ENCODE measurements around the gene LINGO1. TPM values are rescaled to one million over a fixed set of nuclear protein-coding genes. Genes with fewer than 3 reads are reported as not detected.

LINGO1 gene
- total RNA-seq, 1 experiment from 2014 or later: not detected

DNA sequence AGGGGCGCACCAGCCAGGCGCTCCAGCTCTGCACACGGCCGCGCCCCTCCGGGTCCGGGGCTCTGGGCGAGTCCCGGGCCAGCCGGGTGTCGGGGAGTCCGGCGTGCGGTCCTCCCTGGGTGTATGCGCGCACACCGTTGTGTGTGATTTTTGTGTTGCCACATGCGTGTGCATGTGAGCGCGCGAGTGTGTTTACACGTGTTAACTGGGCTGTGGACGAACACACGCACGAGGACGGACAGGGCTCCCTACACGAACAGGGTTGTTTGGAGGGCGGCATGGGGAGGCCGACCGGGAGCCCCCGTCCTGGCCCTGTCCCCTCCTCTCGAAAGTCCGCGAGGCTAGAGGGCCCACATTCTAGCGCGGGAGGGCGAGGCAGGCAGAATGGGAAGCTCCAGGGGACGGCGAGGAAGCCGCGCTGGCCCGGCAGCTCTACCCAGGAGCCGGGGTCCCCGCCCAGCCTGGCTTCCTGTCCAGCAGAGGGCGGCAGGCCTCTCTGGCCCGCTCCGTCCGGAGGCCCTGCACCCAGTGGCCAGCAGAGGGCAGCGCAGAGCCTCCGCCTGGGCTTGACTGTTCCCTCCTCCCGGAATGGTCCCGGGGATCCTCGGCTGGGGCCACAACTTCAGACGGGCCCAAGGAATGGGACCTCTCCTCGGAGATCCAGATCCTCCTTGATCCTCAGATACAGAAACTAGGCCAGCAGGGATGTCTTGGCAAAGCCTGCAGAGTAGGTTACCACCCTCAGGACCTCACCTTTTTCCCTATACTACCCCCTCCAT, 611 bp upstream of the LINGO1 start:
- DNase-seq (ENCODE audit: low read depth): peak; percentile 74

DNA sequence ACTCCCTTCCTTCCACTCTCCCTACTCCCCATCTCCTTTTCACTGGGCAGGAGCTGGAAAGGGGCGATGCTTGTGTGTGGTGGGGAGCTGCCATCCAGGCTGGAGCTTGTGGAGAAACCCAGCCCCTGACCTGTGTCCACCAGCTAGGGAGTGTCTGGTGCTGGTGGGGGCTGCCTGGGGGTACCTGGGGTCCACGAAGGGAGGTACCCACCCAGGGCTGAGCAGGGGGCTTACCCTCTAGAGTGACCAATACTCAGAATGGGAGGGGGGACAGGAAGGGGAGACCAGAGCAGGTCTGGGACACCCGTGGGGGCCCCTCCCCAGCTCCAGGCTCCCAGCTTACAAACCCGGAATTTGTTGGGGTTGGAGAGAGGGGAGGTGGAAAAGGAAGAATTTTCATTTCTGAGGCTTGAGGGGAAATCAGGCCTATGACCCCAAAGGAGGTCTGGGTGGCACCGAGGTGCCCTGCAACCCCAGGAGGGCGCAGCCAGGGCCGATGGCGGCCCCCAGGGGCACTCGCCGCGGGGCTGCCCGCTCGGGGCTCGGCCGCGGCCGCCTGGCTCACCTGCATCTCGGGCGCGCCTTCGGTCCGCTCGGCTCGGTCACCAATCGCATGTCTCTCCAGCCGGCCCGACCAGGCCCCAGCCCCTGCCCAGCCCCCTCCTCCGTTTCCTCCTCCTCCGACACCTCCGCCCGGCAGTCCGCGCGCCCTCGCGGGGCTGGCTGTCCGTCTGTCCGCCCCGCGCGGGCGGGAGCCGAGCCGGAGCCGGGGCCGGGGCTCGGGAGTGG, 773 bp downstream of the LINGO1 start:
- DNase-seq (ENCODE audit: low read depth): no peak

GRCh38 chr15:77630956-77631744, 1.6 kb downstream of the LINGO1 start:
- DNase-seq (ENCODE audit: low read depth): peak; percentile 15

- DNase-seq (ENCODE audit: low read depth): no peak
Observed at GRCh38 chr15:77630056-77630455, 2.7 kb downstream of the LINGO1 start.

GRCh38 chr15:77629070-77630030, 3.4 kb downstream of the LINGO1 start:
- DNase-seq (ENCODE audit: low read depth): no peak

DNA sequence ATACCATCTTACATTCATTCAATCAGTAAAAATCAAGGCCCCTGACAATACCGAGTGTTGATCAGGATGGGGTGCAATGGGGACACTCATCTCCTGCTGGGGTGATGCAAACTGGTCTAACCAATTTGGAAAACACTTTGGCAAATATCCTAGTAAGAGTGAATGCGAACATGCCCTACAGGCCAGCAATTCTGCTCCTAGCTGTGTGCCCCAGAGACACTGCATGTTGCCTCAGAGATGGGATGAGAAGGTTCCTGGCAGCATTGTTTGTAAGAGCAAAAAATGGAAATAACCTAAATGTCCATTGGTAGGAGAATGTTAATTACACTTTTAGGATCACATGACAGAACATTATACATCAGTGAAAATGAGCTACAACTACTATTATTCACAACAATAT, 4.7 kb downstream of the LINGO1 start:
- DNase-seq (ENCODE audit: low read depth): no peak

- no peak for DNase-seq (ENCODE audit: low read depth)
Observed at GRCh38 chr15:77627581-77627980, 5.1 kb downstream of the LINGO1 start.

DNA sequence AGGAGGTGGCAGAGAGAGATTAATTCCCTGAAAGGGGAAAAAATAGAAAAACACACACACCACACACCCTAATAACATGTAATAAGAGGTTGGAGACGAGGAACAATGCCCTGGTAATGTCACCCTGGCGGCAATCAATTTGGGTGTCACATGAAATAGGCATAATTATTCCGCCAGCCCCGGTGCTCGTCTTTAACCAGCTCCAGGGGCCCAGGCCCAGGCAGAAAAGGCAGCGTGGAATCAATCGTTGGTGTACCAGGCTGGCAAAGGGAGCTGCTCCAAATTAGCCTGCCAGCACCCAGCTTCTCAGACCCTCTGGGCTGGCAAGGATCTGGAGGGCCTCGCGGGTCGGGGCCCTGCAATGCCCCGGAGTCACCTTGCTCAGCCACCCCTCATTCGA, 5.6 kb downstream of the LINGO1 start:
- no peak for DNase-seq (ENCODE audit: low read depth)

DNA sequence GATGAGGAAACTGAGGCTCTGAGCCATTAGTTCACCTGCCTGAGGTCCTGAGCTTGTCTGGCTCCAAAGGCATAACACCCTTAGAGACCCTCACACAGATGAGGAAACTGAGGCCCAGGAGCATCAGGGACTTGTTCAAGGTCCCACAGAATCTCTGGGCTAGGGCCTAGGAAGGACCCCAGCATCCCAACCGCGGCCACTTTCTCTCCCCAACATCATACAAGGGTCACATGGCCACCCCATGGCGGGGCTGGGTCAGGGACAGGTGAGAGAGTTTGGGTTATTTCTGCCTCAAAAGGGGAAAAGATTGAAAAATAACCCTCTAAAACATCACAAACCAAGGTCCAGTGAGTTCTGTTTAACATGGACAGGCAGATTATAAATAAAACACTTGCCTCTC, 6.7 kb downstream of the LINGO1 start:
- DNase-seq (ENCODE audit: low read depth): no peak

- DNase-seq (ENCODE audit: low read depth): no peak
Observed at GRCh38 chr15:77625376-77625775, 7.3 kb downstream of the LINGO1 start.

DNA sequence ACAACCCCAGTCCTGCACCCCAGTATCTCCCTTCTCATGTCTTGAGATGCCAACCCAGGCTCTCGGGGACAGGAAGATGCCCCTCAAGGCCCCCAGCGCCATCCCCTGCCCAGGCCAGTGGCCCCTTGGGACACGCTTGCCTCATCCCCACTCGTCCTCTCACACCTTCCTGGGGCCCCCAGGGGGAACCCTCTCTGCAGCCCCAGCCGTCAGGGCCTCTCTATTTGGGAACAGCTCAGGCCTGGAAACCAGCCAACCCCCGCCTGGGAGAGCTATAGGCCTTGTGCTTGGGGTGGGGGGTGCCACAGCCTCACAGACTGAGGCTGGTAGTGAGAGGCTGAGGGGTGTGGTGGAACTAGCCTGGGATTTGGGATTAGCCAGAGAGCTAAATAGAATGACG, 7.8 kb downstream of the LINGO1 start:
- no peak for DNase-seq (ENCODE audit: low read depth)

DNA sequence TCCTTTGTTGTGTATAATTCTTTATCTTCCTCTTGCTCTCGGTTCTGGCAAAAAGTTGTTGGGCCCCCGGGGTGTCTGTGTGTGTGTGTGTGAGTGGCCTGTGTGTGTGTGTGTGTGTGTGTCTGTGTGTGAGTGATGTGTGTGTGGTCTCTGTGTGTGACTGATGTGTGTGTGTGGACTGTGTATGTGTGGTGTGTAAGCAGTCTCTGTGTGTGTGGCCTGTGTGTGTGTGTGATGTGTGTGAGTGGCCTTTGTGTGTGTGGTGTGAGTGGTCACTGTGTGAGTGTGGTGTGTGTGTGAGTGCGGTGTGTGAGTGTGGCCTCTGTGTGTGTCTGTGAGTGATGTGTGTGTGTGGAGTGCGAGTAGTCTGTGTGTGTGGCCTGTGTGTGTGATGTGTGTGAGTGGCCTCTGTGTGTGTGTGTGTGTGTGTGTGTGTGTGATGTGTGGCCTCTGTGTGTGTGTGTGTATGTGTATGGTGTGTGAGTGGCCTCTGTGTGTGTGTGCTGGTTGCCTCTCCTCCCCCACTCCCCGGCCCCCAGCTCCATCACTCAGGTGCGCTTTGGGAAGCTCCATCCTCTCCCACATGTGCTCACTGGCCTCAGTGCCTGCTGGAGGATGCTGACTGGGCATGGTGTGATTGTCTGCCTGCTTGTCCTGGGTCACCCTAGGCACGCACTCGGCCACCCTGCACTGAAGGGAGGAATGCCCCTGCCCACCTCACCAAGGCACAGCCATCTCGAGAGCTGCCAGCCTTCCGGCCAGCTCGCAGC, 8.8 kb downstream of the LINGO1 start:
- no peak for DNase-seq (ENCODE audit: low read depth)

DNA sequence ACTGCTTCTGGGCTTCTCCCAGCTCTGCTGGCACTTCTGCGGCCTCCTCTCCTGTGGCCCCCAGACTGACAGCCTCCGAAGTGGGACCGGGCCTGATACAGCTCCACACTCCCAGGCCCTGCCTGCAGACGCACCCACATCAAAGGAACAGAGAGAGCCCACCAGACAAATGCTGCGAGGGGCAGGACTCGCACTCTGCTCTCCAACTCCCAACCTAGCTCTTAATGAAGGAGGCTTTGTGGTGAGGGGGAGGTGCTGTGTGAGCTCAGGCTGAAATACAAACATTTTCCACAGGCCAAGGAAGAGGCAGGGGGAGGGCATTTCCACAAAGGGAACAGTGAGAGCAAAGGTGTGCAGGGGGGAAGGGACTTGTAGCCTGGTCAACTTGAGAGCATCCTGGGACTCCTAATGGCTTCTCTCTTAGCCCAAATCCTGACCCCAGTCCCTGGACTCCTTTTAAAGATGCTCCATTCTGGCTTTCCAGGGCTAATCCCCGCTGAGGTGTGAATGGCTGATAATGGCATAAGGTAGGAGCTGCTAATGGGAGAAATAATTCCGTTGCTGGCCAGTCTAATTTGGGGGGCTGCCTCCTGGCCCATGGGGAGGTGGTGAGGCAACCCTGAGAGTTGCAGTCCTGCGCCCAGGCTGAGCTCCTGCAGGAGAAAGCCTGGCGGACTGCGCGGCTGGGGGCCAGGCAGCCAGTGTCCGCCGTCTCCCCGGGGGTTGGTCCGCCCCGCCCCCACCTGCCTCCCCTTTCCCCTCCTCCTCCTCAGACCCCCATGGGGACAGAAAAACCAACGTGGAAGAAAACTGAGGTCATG, 9.6 kb downstream of the LINGO1 start:
- no peak for DNase-seq (ENCODE audit: low read depth)

- no peak for DNase-seq (ENCODE audit: low read depth)
Observed at GRCh38 chr15:77622209-77622933, 10.3 kb downstream of the LINGO1 start.

- DNase-seq (ENCODE audit: low read depth): no peak
Observed at GRCh38 chr15:77621847-77622208, 10.9 kb downstream of the LINGO1 start.

GRCh38 chr15:77620960-77621647, 11.6 kb downstream of the LINGO1 start:
- no peak for DNase-seq (ENCODE audit: low read depth)

DNA sequence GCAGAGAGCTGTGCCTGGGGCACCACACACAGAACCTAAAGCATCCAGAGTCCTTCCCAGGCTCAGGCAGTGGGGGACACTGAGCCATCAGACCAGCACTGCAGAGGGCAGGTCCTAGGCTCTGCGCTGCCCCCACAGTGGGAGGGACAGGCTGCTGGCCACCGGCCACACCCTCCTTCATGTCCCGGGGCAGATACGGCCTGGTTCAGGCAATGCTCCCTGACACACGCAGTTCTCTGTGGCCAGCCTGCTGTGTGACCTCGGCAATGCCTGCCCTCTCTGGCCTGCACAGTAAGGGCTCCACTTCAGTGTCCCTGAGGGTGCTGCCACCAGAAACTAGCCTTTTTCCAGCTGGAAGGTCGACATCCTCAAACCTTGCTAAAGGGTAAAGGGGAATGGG, 12.4 kb downstream of the LINGO1 start:
- no peak for DNase-seq (ENCODE audit: low read depth)

DNA sequence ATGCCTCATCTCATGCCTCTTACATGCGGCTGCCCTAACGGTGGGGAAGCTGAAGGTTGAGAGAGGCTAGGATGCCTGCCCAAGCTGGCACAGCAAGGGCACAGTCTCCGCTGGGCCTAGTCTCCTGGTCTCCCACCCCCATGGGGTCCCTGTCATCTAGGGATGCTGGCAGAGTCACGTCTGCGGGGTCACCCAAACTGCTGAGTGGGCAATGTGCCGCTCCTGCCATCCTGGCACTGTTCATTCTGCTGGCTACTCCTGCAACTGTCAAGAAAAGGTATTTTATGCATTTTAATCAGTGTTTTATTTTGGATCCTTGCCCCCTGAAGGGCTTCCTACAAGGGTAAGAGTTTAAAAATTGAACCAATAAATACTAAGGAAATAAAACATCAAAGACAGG, 12.8 kb downstream of the LINGO1 start:
- no peak for DNase-seq (ENCODE audit: low read depth)

Measured in M059J (cell line).